ENCODE measurements around the gene GPLD1.

DNA sequence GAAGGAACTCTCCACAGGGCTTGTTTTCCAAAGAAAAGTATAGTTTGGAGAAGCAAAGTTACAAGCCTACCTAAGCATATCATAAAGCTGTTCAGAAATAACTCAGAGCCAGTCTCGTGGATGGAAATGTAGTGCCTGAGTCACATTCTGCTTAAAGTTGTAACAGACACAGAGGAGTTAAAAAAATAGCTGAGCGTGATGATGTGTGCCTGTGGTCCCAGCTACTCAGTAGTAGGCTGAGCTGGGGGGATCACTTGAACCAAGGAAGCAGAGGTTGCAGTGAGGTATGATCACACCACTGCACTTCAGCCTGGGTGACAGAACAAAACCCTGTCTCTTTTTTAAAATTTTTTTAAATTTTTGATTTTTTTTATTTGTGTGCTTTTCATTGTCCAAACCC lies 12.0 kb upstream of the GPLD1 start:
- TF ChIP-seq, protein P1, sequence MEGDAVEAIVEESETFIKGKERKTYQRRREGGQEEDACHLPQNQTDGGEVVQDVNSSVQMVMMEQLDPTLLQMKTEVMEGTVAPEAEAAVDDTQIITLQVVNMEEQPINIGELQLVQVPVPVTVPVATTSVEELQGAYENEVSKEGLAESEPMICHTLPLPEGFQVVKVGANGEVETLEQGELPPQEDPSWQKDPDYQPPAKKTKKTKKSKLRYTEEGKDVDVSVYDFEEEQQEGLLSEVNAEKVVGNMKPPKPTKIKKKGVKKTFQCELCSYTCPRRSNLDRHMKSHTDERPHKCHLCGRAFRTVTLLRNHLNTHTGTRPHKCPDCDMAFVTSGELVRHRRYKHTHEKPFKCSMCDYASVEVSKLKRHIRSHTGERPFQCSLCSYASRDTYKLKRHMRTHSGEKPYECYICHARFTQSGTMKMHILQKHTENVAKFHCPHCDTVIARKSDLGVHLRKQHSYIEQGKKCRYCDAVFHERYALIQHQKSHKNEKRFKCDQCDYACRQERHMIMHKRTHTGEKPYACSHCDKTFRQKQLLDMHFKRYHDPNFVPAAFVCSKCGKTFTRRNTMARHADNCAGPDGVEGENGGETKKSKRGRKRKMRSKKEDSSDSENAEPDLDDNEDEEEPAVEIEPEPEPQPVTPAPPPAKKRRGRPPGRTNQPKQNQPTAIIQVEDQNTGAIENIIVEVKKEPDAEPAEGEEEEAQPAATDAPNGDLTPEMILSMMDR (IDR thresholded peaks at IDR 0.05) = no peak
- no peak for TF ChIP-seq POLR2AphosphoS5 (IDR thresholded peaks at IDR 0.05)
- TF ChIP-seq POLR2A (IDR thresholded peaks at IDR 0.05) = no peak
